Measurements from ENCODE around the gene BTBD2. TPM values are rescaled to one million over a fixed set of nuclear protein-coding genes. Genes with fewer than 3 reads are reported as not detected.

The BTBD2 gene
- total and polyA plus RNA-seq, 2 of the 13 experiments (the other 11 are each of a cell fraction or from before 2014, with no cell fraction given), result 28.1 to 45.3 TPM

DNA sequence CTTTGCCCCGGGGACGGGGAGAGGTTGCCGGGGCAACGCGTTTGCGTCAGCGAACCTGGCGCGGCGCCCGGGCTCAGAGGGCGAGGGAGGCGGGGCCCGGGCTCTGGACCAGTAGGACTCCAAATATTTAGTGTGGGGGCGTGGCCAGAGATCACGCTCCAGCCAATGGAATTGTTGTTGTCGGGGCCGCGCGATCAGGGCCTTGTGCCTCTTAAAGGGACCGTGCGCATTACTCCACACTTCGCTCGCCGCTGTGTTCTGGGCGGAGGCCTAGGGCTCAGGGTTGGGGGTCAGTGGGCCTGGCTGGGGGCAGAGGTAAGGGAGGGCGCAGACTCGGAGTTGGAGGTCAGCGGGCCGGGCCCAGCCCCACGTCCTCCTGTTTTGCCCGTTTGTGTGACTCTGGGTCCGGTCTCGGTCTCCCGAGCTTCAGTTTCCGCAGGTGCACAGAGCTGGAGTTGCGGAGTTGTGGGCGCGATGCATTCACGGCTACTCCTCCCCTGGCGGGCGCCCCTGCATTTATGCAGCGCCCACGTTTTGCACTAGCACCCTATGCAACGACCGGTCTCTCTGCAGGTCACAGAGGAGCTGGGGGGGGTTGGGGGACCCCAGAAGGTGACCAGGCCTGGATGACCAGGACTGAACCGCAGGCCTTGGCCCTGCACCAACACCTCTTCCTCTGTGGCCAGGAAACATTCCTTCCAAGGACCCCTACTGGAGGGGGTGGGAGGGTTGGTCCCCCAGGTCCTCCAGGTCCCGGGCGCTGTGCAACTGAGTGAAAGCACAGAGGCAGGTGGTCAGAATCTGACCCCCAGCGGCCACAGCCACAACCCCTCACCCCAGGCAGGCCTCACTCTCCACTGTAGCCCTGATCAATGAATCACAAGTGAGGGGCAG, 46.2 kb upstream of the BTBD2 start (continued):
- TF ChIP-seq, protein P1, sequence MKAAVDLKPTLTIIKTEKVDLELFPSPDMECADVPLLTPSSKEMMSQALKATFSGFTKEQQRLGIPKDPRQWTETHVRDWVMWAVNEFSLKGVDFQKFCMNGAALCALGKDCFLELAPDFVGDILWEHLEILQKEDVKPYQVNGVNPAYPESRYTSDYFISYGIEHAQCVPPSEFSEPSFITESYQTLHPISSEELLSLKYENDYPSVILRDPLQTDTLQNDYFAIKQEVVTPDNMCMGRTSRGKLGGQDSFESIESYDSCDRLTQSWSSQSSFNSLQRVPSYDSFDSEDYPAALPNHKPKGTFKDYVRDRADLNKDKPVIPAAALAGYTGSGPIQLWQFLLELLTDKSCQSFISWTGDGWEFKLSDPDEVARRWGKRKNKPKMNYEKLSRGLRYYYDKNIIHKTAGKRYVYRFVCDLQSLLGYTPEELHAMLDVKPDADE (CRISPR knock-in tag; IDR thresholded peaks at IDR 0.05), result no peak
- TF ChIP-seq ZNF652 (CRISPR knock-in tag; IDR thresholded peaks at IDR 0.05; ENCODE audit: borderline replicate concordance, low read depth) (no peak), CBX5 (CRISPR knock-in tag; IDR thresholded peaks at IDR 0.05; ENCODE audit: borderline replicate concordance) (0 out of 2 replicates have a peak, but pooled peaks have one; percentile 39), ATF7-NPFF (CRISPR knock-in tag; IDR thresholded peaks at IDR 0.05; ENCODE audit: low read depth) (peak; percentile 49; the same call in 1 of the 2 replicates), GLI4 (CRISPR knock-in tag; IDR thresholded peaks at IDR 0.05; ENCODE audit: borderline replicate concordance) (no peak), MED8 (CRISPR knock-in tag; IDR thresholded peaks at IDR 0.05; ENCODE audit: insufficient replicate concordance) (peak; percentile 66), KMT2A (CRISPR knock-in tag; IDR thresholded peaks at IDR 0.05) (no peak), ZNF749 (CRISPR knock-in tag; IDR thresholded peaks at IDR 0.05; ENCODE audit: borderline replicate concordance) (no peak), MED1 (CRISPR knock-in tag; IDR thresholded peaks at IDR 0.05) (no peak; the same call in none of the 2 replicates), AHR (CRISPR knock-in tag; IDR thresholded peaks at IDR 0.05) (no peak; the same call in 1 of the 2 replicates), NFYB (CRISPR knock-in tag; IDR thresholded peaks at IDR 0.05) (peak; percentile 84), SIX1 (CRISPR knock-in tag; IDR thresholded peaks at IDR 0.05; ENCODE audit: borderline replicate concordance) (no peak), NR2C2 (CRISPR knock-in tag; IDR thresholded peaks at IDR 0.05; ENCODE audit: borderline replicate concordance) (peak; percentile 76; the same call in 1 of the 2 replicates), SRSF9 (IDR thresholded peaks at IDR 0.05; ENCODE audit: borderline replicate concordance, insufficient read depth, low read depth, low read length, poor library complexity, severe bottlenecking) (no peak), TCF7 (IDR thresholded peaks at IDR 0.05; ENCODE audit: low read depth) (no peak), ZNF75D (CRISPR knock-in tag; IDR thresholded peaks at IDR 0.05; ENCODE audit: borderline replicate concordance) (no peak), ZKSCAN5 (CRISPR knock-in tag; IDR thresholded peaks at IDR 0.05) (no peak), SNAPC2 (CRISPR knock-in tag; IDR thresholded peaks at IDR 0.05) (0 out of 2 replicates have a peak, but pooled peaks have one; percentile 61)
- TF ChIP-seq, protein P2, sequence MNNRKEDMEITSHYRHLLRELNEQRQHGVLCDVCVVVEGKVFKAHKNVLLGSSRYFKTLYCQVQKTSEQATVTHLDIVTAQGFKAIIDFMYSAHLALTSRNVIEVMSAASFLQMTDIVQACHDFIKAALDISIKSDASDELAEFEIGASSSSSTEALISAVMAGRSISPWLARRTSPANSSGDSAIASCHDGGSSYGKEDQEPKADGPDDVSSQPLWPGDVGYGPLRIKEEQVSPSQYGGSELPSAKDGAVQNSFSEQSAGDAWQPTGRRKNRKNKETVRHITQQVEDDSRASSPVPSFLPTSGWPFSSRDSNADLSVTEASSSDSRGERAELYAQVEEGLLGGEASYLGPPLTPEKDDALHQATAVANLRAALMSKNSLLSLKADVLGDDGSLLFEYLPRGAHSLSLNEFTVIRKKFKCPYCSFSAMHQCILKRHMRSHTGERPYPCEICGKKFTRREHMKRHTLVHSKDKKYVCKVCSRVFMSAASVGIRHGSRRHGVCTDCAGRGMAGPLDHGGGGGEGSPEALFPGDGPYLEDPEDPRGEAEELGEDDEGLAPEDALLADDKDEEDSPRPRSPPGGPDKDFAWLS (CRISPR knock-in tag; IDR thresholded peaks at IDR 0.05; ENCODE audit: borderline replicate concordance), result no peak; the same call in 1 of the 2 replicates
- TF ChIP-seq, protein P3, sequence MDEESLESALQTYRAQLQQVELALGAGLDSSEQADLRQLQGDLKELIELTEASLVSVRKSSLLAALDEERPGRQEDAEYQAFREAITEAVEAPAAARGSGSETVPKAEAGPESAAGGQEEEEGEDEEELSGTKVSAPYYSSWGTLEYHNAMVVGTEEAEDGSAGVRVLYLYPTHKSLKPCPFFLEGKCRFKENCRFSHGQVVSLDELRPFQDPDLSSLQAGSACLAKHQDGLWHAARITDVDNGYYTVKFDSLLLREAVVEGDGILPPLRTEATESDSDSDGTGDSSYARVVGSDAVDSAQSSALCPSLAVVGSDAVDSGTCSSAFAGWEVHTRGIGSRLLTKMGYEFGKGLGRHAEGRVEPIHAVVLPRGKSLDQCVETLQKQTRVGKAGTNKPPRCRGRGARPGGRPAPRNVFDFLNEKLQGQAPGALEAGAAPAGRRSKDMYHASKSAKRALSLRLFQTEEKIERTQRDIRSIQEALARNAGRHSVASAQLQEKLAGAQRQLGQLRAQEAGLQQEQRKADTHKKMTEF (CRISPR knock-in tag; IDR thresholded peaks at IDR 0.05), result peak; percentile 23; the same call in 1 of the 2 replicates
- TF ChIP-seq, protein P4, sequence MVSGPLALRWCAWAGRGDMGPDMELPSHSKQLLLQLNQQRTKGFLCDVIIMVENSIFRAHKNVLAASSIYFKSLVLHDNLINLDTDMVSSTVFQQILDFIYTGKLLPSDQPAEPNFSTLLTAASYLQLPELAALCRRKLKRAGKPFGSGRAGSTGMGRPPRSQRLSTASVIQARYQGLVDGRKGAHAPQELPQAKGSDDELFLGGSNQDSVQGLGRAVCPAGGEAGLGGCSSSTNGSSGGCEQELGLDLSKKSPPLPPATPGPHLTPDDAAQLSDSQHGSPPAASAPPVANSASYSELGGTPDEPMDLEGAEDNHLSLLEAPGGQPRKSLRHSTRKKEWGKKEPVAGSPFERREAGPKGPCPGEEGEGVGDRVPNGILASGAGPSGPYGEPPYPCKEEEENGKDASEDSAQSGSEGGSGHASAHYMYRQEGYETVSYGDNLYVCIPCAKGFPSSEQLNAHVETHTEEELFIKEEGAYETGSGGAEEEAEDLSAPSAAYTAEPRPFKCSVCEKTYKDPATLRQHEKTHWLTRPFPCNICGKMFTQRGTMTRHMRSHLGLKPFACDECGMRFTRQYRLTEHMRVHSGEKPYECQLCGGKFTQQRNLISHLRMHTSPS (CRISPR knock-in tag; IDR thresholded peaks at IDR 0.05; ENCODE audit: low read depth), result no peak
- TF ChIP-seq, protein P5, sequence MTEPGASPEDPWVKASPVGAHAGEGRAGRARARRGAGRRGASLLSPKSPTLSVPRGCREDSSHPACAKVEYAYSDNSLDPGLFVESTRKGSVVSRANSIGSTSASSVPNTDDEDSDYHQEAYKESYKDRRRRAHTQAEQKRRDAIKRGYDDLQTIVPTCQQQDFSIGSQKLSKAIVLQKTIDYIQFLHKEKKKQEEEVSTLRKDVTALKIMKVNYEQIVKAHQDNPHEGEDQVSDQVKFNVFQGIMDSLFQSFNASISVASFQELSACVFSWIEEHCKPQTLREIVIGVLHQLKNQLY (CRISPR knock-in tag; IDR thresholded peaks at IDR 0.05), result no peak

Measured in HepG2 (cell line).